ENCODE data around the gene ZNF474.

- TF ChIP-seq EZH2 (IDR thresholded peaks at IDR 0.05), result no peak
- no peak for TF ChIP-seq CTCF (IDR thresholded peaks at IDR 0.05)
- no peak for TF ChIP-seq EZH2phosphoT487 (IDR thresholded peaks at IDR 0.05)
Measured at GRCh38 chr5:122112063-122112462, 17.3 kb upstream of the ZNF474 start.
